Endothelial cell of umbilical vein (primary cell): ENCODE data around the gene SPG11. TPM values are rescaled to one million over a fixed set of nuclear protein-coding genes. Genes with fewer than 3 reads are reported as not detected.

Experiments
- BruUV-seq: library from RNA; stranded (reverse); fragments of 400-500 nt; replicated peaks from 2 replicates; lab custom pipeline; 2021; lab: Mats Ljungman, UMichigan
- CTCF ChIA-PET: fragments of 300-600, 350-600 bp; sonication (Branson Sonifier 250); formaldehyde crosslinking; loops from one replicate; lab custom pipeline; 2021; ENCODE audit warnings: antibody characterized with exemption, inconsistent platforms; lab: Charles Lee
- POLR2A ChIA-PET: fragments of 300-600, 350-600 bp; sonication (Branson Sonifier 250); formaldehyde crosslinking; loops from one replicate; lab custom pipeline; 2021; ENCODE audit warnings: antibody characterized with exemption, inconsistent platforms; lab: Charles Lee
- DNase-seq: peaks from one replicate; pipeline ENCODE4 v3.0.0-alpha.2; 2011; ENCODE audit warnings: low read depth, low spot score
- FAIRE-seq: peaks from 2 replicates; lab custom pipeline; 2011; peaks lifted over from hg19 to GRCh38; lab: Jason Lieb, UNC
- H2AFZ ChIP-seq: 2 replicates; pipeline ENCODE4 v1.6.0; 2012; ENCODE audit warnings: low read depth, low read length, control low read depth, inconsistent platforms
- H3K27ac ChIP-seq: 2 replicates; pipeline ENCODE4 v1.5.1; 2011; ENCODE audit warnings: low read depth, mild to moderate bottlenecking, control low read depth, low read length, moderate library complexity; ENCODE audit not compliant: insufficient read depth
- H3K27me3 ChIP-seq, 2 experiments: 2 replicates each; pipeline versions ENCODE4 v1.6.0 to v1.6.1; 2011; ENCODE audit warnings: low read length in 2 of 2, mixed read lengths in 1 of 2; ENCODE audit not compliant: control insufficient read depth in 2 of 2, insufficient read depth in 2 of 2
- H3K36me3 ChIP-seq, 2 experiments: 2 replicates in 1 of 2; 3 replicates in 1 of 2; pipeline ENCODE4 v1.5.1; 2011; ENCODE audit warnings: low read length in 2 of 2, mild to moderate bottlenecking in 1 of 2, moderate library complexity in 1 of 2; ENCODE audit not compliant: control insufficient read depth in 2 of 2, insufficient read depth in 2 of 2; ENCODE audit errors: extremely low read depth in 1 of 2
- H3K4me1 ChIP-seq: 3 replicates; pipeline ENCODE4 v1.5.1; 2011; ENCODE audit warnings: mild to moderate bottlenecking, low read length; ENCODE audit not compliant: control insufficient read depth, insufficient read depth; ENCODE audit errors: extremely low read depth
- H3K4me2 ChIP-seq: 2 replicates; pipeline ENCODE4 v1.6.1; 2011; ENCODE audit warnings: low read length, control low read depth, mixed read lengths; ENCODE audit not compliant: insufficient read depth
- H3K4me3 ChIP-seq, 3 experiments: fragments of 200-600 bp in 1 of 3; sonication (generic), shearing (Covaris generic) in 1 of 3; replicated peaks in 1 of 3; 2 replicates each; pipeline ENCODE4 v1.5.1; 2011 to 2016; ENCODE audit warnings: control low read depth in 3 of 3, low read length in 3 of 3, mild to moderate bottlenecking in 2 of 3, inconsistent platforms in 1 of 3, low read depth in 1 of 3, moderate library complexity in 1 of 3; ENCODE audit not compliant: insufficient read depth in 1 of 3
- H3K79me2 ChIP-seq: 2 replicates; pipeline ENCODE4 v1.6.0; 2012; ENCODE audit warnings: low read length, inconsistent platforms; ENCODE audit not compliant: control insufficient read depth, insufficient read depth
- H3K9ac ChIP-seq: replicated peaks from 2 replicates; pipeline ENCODE3; 2011; ENCODE audit warnings: low read length, control low read depth; ENCODE audit not compliant: insufficient read depth; ENCODE audit errors: extremely low read depth
- H3K9me1 ChIP-seq: replicated peaks from 3 replicates; pipeline ENCODE4 v1.6.0; 2011; ENCODE audit warnings: mild to moderate bottlenecking, low read length; ENCODE audit not compliant: control insufficient read depth, insufficient read depth; ENCODE audit errors: extremely low read depth
- H3K9me3 ChIP-seq: replicated peaks from 2 replicates; pipeline ENCODE4 v1.5.1; 2012; ENCODE audit warnings: low read length, inconsistent platforms; ENCODE audit not compliant: control insufficient read depth, insufficient read depth
- H4K20me1 ChIP-seq: replicated peaks from 2 replicates; pipeline ENCODE3; 2011; ENCODE audit warnings: mild to moderate bottlenecking, low read length; ENCODE audit not compliant: control insufficient read depth, insufficient read depth; ENCODE audit errors: extremely low read depth
- CTCF ChIP-seq, 2 donors: IDR thresholded peaks; 1 replicate in 1 of 2; 2 replicates in 1 of 2; pipeline ENCODE4 v1.5.1; 2011; ENCODE audit warnings: low read length in 2 of 2, mild to moderate bottlenecking in 2 of 2, moderate library complexity in 2 of 2, control low read depth in 1 of 2, inconsistent platforms in 1 of 2, low read depth in 1 of 2; ENCODE audit not compliant: insufficient read depth in 1 of 2; ENCODE audit errors: extremely low read depth in 1 of 2
- EZH2 ChIP-seq: IDR thresholded peaks from 2 replicates; pipeline ENCODE4 v1.6.1; 2012; ENCODE audit warnings: borderline replicate concordance, low read depth, mild to moderate bottlenecking, moderate library complexity, low read length, inconsistent platforms; ENCODE audit not compliant: severe bottlenecking
- FOS ChIP-seq: IDR thresholded peaks from 2 replicates; pipeline ENCODE4 v1.6.1; 2011; ENCODE audit warnings: mild to moderate bottlenecking, low read length, moderate library complexity, borderline replicate concordance; ENCODE audit not compliant: insufficient read depth
- GATA2 ChIP-seq: IDR thresholded peaks from 2 replicates; pipeline ENCODE4 v1.7.0; 2011; ENCODE audit warnings: low read depth, mild to moderate bottlenecking, moderate library complexity, mixed read lengths, low read length; ENCODE audit not compliant: insufficient read length, insufficient read depth
- JUN ChIP-seq: IDR thresholded peaks from 2 replicates; pipeline ENCODE4 v1.6.1; 2011; ENCODE audit warnings: borderline replicate concordance, low read depth; ENCODE audit not compliant: insufficient read length, insufficient read depth
- dilution Hi-C: fragments of 300-500 bp; cut with MboI; formaldehyde crosslinking; loops from one replicate; pipeline ENCODE4 v1.15.0; 2019; ENCODE audit warnings: low sequenced_read_pairs; ENCODE audit not compliant: extremely low pct_ligation_motif_present
- intact Hi-C: fragments of 100-400 bp; cut with micrococcal nuclease; formaldehyde crosslinking; loops from one replicate; pipeline ENCODE4 v1.10.0; 2022
- polyA plus RNA-seq, 4 experiments: library from polyadenylated mRNA; depleted of rRNA in 3 of 4; stranded (reverse) in 3 of 4; unstranded in 1 of 4; fragments of >200 nt; gene quantifications; 2 replicates each; pipeline versions ENCODE4 v1.2.1 to v1.2.3, GENCODE V29; 2011 to 2012; ENCODE audit warnings: missing spikeins in 1 of 4
- total RNA-seq: library from RNA; stranded (reverse); gene quantifications from 2 replicates; pipeline ENCODE4 v1.2.3, GENCODE V29; 2021

Gene SPG11
- total and polyA plus RNA-seq, 2 donors (not counting 3 experiments of a cell fraction or from before 2014, with no cell fraction given) = 30.7 to 53.5 TPM

- CTCF ChIA-PET = no interaction called here
- FAIRE-seq = no peak
Observed at GRCh38 chr15:44606740-44607139, 56.7 kb downstream of the SPG11 start.

More at GRCh38 chr15:44606740-44607139, 56.7 kb downstream of the SPG11 start:
- DNase-seq = no peak
- Histone ChIP-seq H3K27ac (no peak overlapping the region), H3K4me3 (no peak overlapping the region), H4K20me1 (no peaks in the 10 kb centered on the region), H3K9me3 (no peaks in the 10 kb centered on the region), H3K4me2 (no peak overlapping the region), H3K9ac (no peak overlapping the region), H3K4me1 (no peaks in the 10 kb centered on the region), H2AFZ (no peak overlapping the region), H3K36me3 (peaks cover 6 to 9% of the 10 kb centered on the region in 2 experiments), H3K79me2 (no peaks in the 10 kb centered on the region), H3K9me1 (no peaks in the 10 kb centered on the region), H3K27me3 (no peaks in the 10 kb centered on the region)
- dilution Hi-C loops (no loop called here), intact Hi-C loops (no loop called here)
- no TSS peak for BruUV-seq
- POLR2A ChIA-PET = no interaction called here
- TF ChIP-seq EZH2 (no peak), JUN (no peak), GATA2 (no peak), FOS (no peak), CTCF (IDR thresholded peaks at IDR 0.05; ENCODE audit: extremely low read depth in 1 of 2, insufficient read depth in 1 of 2, low read depth in 1 of 2, low read length in 2 of 2) (no peak)
